NOMO-1 treated with DMSO at 0.1 percent for 48 hours (cell line): Measurements from ENCODE around the gene MATK.
"Not testable (repeated sequence)": the region's sequence is repeated elsewhere in the genome, so short reads cannot be mapped to it uniquely, and the experiment has no call there.

ENCODE experiments used
- DNase-seq: peaks from one replicate; lab custom pipeline; 2025; ENCODE audit not compliant: unreplicated experiment; lab: John Stamatoyannopoulos, UW

Gene MATK

DNA sequence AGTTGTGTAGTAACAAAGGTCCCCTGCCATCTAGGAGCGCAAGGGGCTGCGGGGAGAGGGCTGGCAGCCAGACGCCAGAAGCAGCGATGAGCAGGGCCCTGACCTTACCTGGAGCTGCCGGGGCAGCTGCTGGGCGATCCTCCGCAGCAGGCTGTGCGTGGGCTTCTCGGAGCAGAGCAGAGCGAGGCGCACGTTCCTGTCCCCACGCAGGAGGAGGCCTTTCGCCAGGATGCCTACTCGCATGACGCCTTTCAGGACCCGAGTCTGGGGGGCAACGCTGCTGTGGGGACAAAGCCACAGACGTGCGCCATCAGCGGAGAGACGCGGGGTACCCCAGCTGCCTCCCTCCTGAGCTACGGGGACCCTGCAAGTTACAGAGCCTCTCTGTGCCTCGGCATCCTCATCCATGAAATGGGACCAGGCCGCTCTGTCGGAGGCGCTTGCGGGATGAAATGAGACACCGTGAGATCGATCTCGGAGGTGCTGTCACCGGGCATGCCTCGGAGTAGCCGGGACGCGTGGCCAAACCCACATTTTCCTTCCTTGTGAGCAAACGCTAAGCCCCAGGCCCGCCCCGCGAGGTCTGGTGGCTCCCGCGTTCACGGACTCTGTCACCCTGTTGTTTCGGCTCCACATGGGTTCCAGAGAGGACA, 30.5 kb upstream of the MATK start:
- no peak for DNase-seq

- DNase-seq, result not testable (repeated sequence)
Measured at GRCh38 chr19:3816148-3816547, 30.0 kb upstream of the MATK start.

DNA sequence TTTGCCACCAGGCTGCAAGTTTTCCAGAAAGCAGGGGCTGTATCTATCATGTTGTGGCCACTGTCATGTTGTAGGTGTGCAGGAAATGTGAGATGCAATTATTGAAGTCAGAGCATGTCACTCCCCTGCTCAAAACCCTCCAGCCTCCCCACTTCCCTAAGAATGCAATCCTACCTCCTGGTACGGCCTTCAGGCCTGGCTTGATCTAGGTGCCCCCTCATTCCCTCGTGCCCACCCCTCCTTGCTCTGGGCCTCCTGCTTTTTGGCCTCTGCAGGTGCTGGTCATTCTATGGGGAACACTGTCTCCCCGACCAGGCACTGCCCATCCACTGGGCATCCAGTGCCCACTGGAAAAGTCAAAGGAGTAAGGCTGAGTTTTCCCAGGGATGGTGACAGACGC, 28.5 kb upstream of the MATK start:
- DNase-seq, result no peak

DNA sequence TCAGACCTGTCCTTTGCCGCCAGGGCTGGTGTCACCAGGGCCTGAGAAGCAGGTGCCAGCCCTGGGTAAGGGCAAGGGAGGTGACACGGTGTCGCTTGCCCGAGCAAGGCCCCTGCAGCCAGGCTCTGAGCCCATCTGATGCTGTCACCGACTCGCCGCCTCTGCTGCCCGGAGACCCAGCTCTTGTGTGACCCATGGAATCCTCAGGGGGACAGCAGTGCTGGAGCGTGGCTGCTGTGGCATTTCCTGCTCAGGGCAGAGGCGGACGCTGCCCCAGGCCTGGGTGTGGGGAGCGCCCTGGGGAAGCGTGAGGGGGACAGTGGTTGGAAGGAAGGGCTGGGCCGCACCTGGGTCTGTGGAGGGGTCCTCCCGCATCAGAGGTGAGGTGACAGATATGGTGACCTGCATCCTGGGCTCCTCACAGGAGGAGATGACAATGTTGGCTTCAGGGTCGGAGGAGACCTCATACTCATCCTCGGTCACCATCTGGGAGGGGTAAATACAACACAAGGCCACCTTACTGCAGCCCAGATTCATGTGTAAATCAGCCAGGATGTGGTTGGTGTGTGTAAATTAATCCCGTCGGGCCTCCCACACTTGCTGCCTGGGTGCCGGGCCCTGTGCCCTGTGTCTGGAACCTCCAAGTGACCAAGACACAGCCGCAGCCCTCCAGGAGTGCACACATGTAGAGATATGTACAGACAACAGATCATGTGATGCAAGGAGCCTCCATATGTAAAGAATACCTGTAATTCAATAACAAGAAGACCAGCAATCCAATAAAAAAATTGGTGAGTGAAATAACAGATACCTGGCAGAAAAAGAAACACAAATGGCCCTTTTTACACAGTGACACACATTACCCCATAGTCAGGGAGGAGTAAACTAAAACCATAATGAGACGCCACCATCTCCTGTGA, 27.6 kb upstream of the MATK start:
- no peak for DNase-seq

GRCh38 chr19:3810708-3811355, 24.7 kb upstream of the MATK start:
- DNase-seq, result no peak

DNA sequence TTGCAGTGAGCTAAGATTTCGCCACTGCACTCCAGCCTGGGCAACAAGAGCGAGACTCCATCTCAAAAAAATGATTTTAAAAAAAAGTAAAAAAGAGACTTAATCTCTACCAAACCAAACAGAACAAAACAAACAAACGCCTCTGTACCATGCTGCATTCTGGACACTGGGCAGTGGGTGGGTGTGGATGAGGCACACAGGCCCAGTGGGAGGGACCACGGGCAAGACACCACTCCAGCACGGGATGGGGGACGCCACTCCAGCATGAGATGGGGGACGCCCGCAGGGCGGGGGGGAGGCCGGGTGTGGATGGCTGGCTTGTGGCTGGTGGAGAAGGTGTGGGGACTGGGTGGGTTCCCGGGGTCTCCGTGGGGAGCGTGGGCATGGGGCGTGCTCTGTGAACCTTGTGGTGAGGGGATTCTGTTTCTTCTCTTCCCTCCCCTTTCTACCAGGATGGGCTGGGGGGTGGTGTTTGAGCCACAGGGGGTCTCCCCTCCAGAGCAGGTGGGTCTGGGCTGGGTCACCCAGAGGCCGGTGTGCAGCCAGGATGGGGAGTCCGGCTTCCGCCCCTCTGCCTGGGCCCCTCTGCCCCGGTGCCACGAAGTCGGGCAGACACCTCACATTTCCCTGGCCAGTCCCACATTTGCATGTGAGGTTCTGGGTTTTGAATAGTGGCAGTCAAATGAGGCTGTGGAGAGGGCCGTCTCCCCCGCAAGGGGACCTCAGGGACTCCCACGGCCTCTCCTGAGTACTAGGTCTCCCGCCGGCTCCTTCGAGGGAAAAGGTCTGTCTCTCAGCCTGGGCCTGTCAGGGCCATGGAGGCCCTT, 23.9 kb upstream of the MATK start:
- no peak for DNase-seq

DNA sequence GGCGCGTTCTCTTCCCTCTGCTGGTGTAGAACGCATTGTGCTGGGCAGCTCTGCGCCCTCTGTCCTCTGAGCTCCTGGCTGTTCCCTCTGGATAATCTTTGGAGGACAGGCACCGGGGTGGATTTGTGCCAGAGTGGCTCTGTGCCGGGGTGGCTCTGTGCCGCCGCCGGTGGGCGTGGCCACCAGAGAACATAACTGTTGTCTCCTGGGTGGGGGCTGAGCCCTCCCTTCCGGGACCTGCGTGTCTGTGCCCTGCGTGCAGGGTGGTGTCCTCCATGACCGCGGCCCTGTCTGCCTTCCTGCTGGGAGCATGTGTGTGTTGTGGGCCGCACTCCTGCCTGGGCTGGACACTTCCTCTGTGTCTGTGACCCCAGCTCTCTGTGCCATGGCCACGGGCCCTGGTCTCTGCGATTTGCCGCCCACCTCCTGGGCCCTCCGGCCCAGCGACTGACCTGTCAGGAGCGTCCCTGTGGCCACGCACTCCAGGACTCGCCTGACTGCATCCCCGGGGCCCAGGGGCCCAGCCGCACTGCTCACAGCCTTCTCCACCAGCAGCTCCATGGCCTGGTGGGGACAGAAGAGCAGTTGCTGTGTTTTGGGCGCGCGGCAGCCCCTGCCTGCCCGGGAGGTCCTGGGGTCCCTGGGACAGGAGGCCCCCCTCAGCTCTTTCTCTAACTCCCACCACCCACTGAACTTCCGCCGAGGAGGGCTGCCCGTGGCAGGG, 22.4 kb upstream of the MATK start:
- DNase-seq, result no peak

DNA sequence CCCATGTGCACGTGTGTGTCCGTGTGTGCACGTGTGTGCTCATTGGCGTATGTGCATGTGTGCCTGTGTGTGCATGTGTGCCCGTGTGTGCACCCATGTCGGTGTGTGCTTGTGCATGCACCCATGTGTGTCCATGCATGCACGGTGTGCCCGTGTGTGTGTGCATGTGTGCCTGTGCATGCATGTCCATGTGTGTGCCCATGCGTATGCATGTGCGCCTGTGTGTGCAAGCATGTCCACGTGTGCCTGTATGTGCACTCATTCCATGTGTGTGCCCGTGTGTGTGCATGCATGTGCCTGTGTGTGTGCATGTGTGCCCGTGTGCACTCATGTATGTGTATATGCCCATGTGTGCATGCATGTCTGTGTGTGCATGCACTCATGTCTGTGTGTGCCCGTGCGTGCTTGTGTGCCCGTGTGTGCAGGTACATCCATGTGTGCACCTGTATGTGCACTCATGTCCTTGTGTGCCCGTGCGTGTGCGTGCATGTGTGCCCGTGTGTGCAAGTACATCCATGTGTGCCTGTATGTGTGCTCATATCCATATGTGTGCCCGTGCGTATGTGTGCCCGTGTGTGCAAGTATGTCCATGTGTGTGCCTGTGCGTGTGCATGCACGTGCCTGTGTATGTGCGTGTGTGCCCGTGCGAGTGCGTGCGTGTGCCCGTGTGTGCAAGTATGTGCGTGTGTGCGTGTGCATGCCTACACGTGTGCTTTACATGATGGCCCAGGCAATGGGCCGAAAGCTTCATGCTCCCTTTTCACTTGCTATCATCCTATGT, 21.6 kb upstream of the MATK start:
- DNase-seq, result no peak

- DNase-seq, result no peak
Measured at GRCh38 chr19:3807131-3807480, 20.9 kb upstream of the MATK start.

GRCh38 chr19:3805859-3806258, 19.7 kb upstream of the MATK start:
- no peak for DNase-seq

DNA sequence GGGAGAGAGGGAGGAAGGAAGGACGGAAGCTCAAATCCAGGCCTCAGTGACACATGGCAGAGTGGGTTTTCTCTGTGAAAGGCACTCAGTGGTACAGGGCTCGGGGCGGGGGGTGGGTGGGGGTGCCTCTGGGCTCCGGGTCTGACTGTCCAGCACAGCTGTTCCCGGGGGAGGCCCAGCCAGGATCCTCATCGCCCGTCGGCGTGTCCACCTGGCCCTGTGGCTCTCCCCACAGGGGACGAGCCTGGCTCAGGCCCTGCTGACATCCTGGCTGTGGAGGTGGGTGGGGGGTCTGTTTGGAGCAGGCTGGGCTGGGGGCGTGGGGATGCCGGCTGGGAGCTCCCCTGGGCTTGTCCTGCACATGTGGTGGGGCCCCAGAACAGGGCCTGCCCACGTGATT, 18.2 kb upstream of the MATK start:
- no peak for DNase-seq

- no peak for DNase-seq
Measured at GRCh38 chr19:3803986-3804385, 17.8 kb upstream of the MATK start.

GRCh38 chr19:3803114-3803888, 17.1 kb upstream of the MATK start:
- DNase-seq, result no peak

- DNase-seq, result no peak
Measured at GRCh38 chr19:3801412-3802096, 15.4 kb upstream of the MATK start.

GRCh38 chr19:3800996-3801395, 14.8 kb upstream of the MATK start:
- DNase-seq, result no peak

- DNase-seq, result no peak
Measured at GRCh38 chr19:3798137-3798536, 12.0 kb upstream of the MATK start.

DNA sequence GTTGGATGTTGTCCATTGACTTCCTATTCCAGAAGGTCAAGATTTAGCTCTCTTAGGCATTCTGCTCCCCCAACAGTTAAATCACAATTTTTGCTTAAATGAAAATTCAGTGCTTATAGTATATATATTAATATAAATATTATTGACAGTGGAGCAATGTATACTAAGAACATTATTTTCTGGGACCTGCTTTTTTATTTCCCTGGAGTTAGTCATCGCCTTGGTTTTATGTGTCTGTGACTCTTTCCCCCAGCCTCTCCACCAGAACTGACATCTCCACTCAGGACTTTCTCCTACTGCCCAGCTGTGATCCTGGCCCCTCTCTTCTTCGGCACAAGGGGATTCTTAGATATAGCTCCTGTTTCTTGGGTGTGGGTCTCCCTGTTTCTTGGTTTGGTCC, 10.2 kb upstream of the MATK start:
- no peak for DNase-seq

DNA sequence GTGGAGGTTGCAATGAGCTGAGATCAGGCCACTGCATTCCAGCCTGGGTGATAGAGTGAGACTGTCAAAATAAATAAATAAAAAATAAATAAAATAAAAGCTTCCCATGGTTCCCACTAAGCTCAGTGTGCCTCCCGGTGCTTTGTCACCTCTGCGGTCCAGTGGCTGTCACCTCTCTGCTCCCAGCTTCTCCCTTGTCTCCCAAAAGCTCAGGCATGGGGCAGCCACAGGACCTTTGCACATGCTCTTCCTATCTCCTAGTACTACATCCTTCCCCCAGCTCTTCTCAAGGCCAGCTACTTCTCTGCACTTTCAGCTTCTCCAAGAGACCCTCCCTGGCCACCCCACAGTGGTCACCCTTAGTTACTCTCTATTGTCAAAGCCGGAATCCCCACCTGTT, 7.6 kb upstream of the MATK start:
- no peak for DNase-seq

- DNase-seq, result no peak
Measured at GRCh38 chr19:3792114-3792513, 5.9 kb upstream of the MATK start.
